B cell (primary cell): ENCODE data around the gene GIPC1.

Experiments
- CTCF ChIP-seq: fragments of 200-600 bp; IDR thresholded peaks from one replicate; pipeline ENCODE4 v1.8.0; 2022; ENCODE audit warnings: antibody characterized with exemption, mild to moderate bottlenecking
- EZH2 ChIP-seq: IDR thresholded peaks from 2 replicates; pipeline ENCODE4 v1.6.1; 2012; ENCODE audit warnings: borderline replicate concordance, low read depth, mild to moderate bottlenecking, moderate library complexity, low read length; ENCODE audit not compliant: insufficient read depth, poor library complexity, severe bottlenecking

GRCh38 chr19:14530005-14530348 lies 34.0 kb upstream of the GIPC1 start:
- TF ChIP-seq CTCF (no peak), EZH2 (no peak)
